Measurements from ENCODE around the gene ST7L. TPM values are rescaled to one million over a fixed set of nuclear protein-coding genes. Genes with fewer than 3 reads are reported as not detected.

ST7L gene
- polyA plus RNA-seq, 1 donor (not counting 4 experiments of a cell fraction or from before 2014, with no cell fraction given): 13.4 TPM

- no peak for TF ChIP-seq EZH2 (IDR thresholded peaks at IDR 0.05; ENCODE audit: low read length)
- TF ChIP-seq, protein P1, sequence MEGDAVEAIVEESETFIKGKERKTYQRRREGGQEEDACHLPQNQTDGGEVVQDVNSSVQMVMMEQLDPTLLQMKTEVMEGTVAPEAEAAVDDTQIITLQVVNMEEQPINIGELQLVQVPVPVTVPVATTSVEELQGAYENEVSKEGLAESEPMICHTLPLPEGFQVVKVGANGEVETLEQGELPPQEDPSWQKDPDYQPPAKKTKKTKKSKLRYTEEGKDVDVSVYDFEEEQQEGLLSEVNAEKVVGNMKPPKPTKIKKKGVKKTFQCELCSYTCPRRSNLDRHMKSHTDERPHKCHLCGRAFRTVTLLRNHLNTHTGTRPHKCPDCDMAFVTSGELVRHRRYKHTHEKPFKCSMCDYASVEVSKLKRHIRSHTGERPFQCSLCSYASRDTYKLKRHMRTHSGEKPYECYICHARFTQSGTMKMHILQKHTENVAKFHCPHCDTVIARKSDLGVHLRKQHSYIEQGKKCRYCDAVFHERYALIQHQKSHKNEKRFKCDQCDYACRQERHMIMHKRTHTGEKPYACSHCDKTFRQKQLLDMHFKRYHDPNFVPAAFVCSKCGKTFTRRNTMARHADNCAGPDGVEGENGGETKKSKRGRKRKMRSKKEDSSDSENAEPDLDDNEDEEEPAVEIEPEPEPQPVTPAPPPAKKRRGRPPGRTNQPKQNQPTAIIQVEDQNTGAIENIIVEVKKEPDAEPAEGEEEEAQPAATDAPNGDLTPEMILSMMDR (optimal IDR thresholded peaks at IDR 0.05 in 1 of 3, IDR thresholded peaks at IDR 0.05 in 1 of 3, conservative IDR thresholded peaks at IDR 0.05 in 1 of 3; ENCODE audit: extremely low read depth in 1 of 3, insufficient read depth in 2 of 3, low read length in 3 of 3): no peak
- Histone ChIP-seq H3K27ac (ENCODE audit: control insufficient read depth, insufficient read depth, low read length) (no peak overlapping the region), H3K9me3 (ENCODE audit: control insufficient read depth, low read depth, low read length) (no peaks in the 10 kb centered on the region), H3K4me1 (ENCODE audit: control insufficient read depth, extremely low read depth, insufficient read depth, low read length) (peaks cover 34% of the 10 kb centered on the region), H4K20me1 (ENCODE audit: control insufficient read depth, extremely low read depth, insufficient read depth, low read length) (no peaks in the 10 kb centered on the region), H3K79me2 (ENCODE audit: control insufficient read depth, insufficient read depth, low read length) (no peaks in the 10 kb centered on the region), H2AFZ (ENCODE audit: control insufficient read depth, low read length) (no peak overlapping the region), H3K9ac (ENCODE audit: control insufficient read depth, extremely low read depth, insufficient read depth, low read length) (no peak overlapping the region), H3K4me2 (ENCODE audit: control insufficient read depth, extremely low read depth, insufficient read depth, low read depth, low read length) (peak overlapping the region; percentile 84), H3K27me3 (ENCODE audit: control insufficient read depth, extremely low read depth, insufficient read depth, low read length) (no peaks in the 10 kb centered on the region), H3K9me1 (ENCODE audit: control insufficient read depth, extremely low read depth, insufficient read depth, low read length) (peaks cover 2% of the 10 kb centered on the region), H3K36me3 (ENCODE audit: control insufficient read depth in 2 of 2, extremely low read depth in 1 of 2, insufficient read depth in 2 of 2, low read length in 2 of 2) (no peaks in the 10 kb centered on the region), H3K4me3 (ENCODE audit: control insufficient read depth in 2 of 3, extremely low read depth in 1 of 3, insufficient read depth in 2 of 3, low read depth in 1 of 3, low read length in 3 of 3) (no peak overlapping the region)
- FAIRE-seq (no peak), DNase-seq (ENCODE audit: low read depth, low spot score) (no peak)
- dilution Hi-C loops (cut with MboI; ENCODE audit: extremely low pct_ligation_motif_present, low sequenced_read_pairs): no loop called here
Measured at GRCh38 chr1:112517646-112518045, 101.3 kb downstream of the ST7L start.

DNA sequence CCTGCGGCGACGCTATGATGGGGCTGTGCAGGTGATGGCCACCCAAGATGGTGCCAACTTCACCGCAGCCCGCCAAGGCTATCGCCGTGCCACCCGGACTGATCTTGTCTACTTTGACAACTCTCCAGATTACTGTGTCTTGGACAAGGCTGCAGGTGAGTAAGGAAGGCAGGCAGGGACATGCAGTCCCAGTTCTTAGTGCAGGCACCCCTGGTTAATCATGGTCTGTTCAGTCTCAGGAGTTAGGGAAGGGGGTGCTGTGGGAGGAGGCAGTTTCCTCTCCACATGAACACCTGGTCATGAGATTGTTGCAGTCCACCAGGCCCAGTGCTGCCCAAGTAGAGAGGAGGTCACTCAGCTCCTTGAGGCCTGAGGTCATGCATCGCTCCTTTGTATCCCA lies 101.7 kb downstream of the ST7L start:
- dilution Hi-C loops (cut with MboI; ENCODE audit: extremely low pct_ligation_motif_present, low sequenced_read_pairs): no loop called here
- Histone ChIP-seq H3K4me3 (ENCODE audit: control insufficient read depth in 2 of 3, extremely low read depth in 1 of 3, insufficient read depth in 2 of 3, low read depth in 1 of 3, low read length in 3 of 3) (peak overlapping the region in 1 of 3 experiments; percentile 40), H3K36me3 (ENCODE audit: control insufficient read depth in 2 of 2, extremely low read depth in 1 of 2, insufficient read depth in 2 of 2, low read length in 2 of 2) (no peaks in the 10 kb centered on the region), H3K9ac (ENCODE audit: control insufficient read depth, extremely low read depth, insufficient read depth, low read length) (no peak overlapping the region), H3K9me1 (ENCODE audit: control insufficient read depth, extremely low read depth, insufficient read depth, low read length) (peaks cover 2% of the 10 kb centered on the region), H2AFZ (ENCODE audit: control insufficient read depth, low read length) (no peak overlapping the region), H3K4me1 (ENCODE audit: control insufficient read depth, extremely low read depth, insufficient read depth, low read length) (peaks cover 30% of the 10 kb centered on the region), H4K20me1 (ENCODE audit: control insufficient read depth, extremely low read depth, insufficient read depth, low read length) (no peaks in the 10 kb centered on the region), H3K4me2 (ENCODE audit: control insufficient read depth, extremely low read depth, insufficient read depth, low read depth, low read length) (peak overlapping the region; percentile 84), H3K9me3 (ENCODE audit: control insufficient read depth, low read depth, low read length) (no peaks in the 10 kb centered on the region), H3K27me3 (ENCODE audit: control insufficient read depth, extremely low read depth, insufficient read depth, low read length) (no peaks in the 10 kb centered on the region), H3K79me2 (ENCODE audit: control insufficient read depth, insufficient read depth, low read length) (no peaks in the 10 kb centered on the region), H3K27ac (ENCODE audit: control insufficient read depth, insufficient read depth, low read length) (no peak overlapping the region)
- TF ChIP-seq, protein P1 (optimal IDR thresholded peaks at IDR 0.05 in 1 of 3, IDR thresholded peaks at IDR 0.05 in 1 of 3, conservative IDR thresholded peaks at IDR 0.05 in 1 of 3; ENCODE audit: extremely low read depth in 1 of 3, insufficient read depth in 2 of 3, low read length in 3 of 3): no peak
- TF ChIP-seq EZH2 (IDR thresholded peaks at IDR 0.05; ENCODE audit: low read length): no peak
- FAIRE-seq (peak; percentile 97), DNase-seq (ENCODE audit: low read depth, low spot score) (peak; percentile 63)

All from keratinocyte (primary cell).